HG03378 (cell line): ENCODE data around the gene HEXIM1.
A peak's percentile ranks its signal among the peaks of the same experiment; 100 is the strongest.

ENCODE experiments used
- ATAC-seq: cut with Tn5 transposase; IDR thresholded peaks from one replicate; pipeline ENCODE4 v1.9.1; 2021; ENCODE audit warnings: mild to moderate bottlenecking, moderate library complexity; ENCODE audit not compliant: unreplicated experiment

Gene HEXIM1

DNA sequence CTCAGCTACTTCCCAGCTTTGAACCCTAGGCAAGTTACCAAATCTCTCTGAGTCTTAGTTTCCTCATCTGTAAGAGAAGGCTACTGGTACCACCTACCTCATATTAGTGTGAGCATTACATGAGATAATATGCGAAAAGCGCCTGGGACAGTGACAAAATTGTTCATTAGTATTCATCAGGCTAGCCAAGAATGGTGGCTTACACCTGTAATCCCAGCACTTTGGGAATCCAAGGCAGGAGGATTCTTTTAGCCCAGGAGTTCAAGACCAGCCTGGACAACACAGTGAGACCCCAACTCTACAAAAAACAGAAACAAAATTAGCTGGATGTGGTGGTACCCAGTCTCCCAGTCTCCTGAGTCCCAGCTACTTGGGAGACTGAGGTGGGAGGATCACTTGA is 19.3 kb upstream of the HEXIM1 start:
- no peak for ATAC-seq

DNA sequence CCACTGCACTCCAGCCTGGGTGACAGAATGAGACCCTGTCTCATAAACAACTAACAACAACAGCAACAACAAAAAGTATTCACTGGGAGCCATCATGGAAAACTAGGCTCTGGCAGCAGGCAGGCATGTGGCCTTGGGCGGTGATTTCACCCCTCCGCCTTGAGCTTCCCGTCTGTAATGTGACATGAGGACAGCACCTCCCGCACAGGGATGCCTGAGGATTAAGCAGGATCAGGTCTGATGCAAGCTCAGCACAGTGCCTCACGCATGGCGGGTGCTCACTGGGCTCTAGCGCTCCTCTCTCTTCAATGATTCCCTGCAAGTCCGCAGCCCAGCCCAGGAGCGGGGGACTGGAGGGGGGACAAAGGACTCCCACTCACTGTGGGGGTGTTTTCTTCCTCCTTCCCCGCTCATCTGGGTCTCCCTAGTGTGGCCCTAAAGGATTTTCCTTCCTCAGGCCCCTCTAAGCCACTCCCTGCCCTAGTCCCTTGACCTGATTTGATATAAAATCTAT is 18.8 kb upstream of the HEXIM1 start:
- no peak for ATAC-seq

- no peak for ATAC-seq
These were observed 18.2 kb upstream of the HEXIM1 start for GRCh38 chr17:45129940-45130680.

- no peak for ATAC-seq
These were observed 17.3 kb upstream of the HEXIM1 start for GRCh38 chr17:45130681-45131615.

GRCh38 chr17:45131616-45132319 is 16.5 kb upstream of the HEXIM1 start:
- ATAC-seq: no peak

- ATAC-seq: no peak
These were observed 16.0 kb upstream of the HEXIM1 start, which contains the start of gene PLCD3 for GRCh38 chr17:45132320-45132571. Gene PLCD3 (minus strand): TSS chr17:45132515. CDS start chr17:45132410, 105 bp downstream.

- ATAC-seq: no peak
These were observed 15.5 kb upstream of the HEXIM1 start for GRCh38 chr17:45132572-45133463.

DNA sequence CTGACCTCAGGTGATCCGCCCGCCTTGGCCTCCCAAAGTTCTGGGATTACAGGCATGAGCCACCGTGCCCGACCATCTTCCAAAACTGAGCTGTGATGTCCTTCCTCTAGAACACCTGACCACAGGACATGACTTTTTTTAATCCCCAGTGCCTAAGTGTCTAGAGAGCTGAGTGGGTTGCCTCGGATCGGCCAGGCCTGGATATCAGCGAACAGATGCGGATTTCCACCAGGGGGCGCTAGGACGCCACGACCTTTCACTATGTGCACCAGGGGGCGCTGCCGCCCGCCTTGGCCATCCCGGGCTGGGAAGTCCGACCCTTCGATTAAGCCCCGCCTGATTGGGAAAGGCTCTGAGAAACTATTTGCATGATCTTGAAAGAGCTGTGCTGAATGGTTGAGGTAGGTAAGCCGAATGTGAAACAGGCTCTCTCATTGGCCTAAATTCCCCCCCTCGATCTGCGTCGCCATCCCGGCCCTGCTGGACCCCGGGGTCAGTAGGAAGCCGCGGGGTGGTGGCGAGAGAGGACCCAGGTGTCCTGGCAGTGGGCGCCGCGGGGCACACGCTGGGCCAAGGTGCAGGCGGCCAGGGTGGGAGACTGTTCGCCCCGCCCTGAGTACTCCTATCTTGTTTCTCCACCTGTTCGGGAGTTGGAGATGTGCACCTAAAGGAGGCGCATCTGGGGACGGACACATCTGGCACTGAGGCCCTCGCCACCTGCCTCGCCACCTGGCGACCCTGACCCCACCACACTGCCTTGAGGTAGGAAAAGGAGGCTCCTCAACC is 12.9 kb upstream of the HEXIM1 start, which contains the start of gene ACBD4:
TSS of gene ACBD4 (plus strand) at position 496 of the 786 bp plus-strand sequence. CDS start 458 bp downstream, outside the sequence.
- ATAC-seq: peak; percentile 84

GRCh38 chr17:45135978-45136791 is 12.1 kb upstream of the HEXIM1 start:
- ATAC-seq: no peak

DNA sequence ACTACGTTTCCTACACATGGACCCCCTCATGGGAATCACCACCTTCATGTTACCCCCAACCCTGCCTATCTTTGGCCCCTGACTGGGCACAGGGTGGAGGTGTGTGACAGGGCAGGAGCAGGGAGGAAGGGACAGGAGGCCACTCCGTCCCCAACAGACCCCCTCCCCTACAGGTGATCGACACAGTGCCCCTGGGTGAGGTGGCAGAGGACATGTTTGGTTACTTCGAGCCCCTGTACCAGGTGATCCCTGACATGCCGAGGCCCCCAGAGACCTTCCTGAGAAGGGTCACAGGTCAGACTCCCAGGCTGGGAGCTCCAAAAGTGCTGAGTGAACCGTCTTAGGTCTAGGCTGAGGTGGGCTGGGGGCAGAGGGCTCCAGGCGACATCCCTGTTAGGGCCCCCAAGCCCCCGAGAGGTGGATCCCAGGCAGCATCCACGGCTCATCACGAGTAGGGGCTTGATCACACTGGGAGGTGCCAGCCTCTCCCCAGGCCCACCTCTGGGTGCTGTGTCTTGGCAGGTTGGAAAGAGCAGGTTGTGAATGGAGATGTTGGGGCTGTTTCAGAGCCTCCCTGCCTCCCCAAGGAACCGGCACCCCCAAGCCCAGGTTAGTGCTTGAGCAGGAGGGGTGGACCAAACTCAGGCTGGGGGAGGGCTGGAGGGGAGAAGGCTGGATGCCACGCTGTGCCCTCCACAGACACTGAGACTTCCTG is 11.3 kb upstream of the HEXIM1 start:
- ATAC-seq: no peak

DNA sequence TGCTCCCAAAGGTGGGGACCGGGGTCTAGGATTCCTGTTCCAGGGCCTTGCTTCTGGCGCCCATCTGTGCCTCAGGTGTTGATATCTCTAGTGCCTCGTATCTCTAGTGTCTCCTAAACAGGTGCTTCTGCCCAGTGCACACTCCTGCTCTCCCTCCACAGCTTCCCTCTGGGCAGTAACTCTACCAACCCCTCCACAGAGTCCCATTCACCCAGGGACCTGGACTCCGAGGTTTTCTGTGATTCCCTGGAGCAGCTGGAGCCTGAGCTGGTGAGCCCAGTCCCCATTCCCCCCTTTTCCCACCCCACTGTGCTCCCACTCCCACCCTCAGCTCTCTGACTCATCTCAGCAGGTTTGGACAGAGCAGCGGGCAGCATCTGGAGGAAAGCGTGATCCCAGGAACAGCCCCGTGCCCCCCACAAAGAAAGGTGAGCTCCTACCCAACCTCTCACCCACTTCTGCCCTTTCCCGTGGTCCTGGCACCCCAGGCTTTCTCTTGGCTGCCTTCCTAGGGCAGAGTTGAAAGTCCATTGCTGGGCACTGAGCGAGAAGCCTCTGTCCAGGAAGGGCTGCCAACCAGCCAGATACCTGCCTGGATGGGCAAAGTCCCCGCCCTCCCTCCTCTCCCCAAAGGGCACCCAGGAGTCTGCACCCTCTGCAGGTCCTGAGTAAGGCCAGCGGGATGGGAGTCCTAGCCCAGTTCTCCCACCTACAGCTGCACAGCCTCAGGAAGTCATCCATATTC is 10.5 kb upstream of the HEXIM1 start:
- ATAC-seq: no peak

- no peak for ATAC-seq
These were observed 9.3 kb upstream of the HEXIM1 start for GRCh38 chr17:45138911-45139532.

GRCh38 chr17:45139533-45139920 is 8.7 kb upstream of the HEXIM1 start:
- no peak for ATAC-seq

DNA sequence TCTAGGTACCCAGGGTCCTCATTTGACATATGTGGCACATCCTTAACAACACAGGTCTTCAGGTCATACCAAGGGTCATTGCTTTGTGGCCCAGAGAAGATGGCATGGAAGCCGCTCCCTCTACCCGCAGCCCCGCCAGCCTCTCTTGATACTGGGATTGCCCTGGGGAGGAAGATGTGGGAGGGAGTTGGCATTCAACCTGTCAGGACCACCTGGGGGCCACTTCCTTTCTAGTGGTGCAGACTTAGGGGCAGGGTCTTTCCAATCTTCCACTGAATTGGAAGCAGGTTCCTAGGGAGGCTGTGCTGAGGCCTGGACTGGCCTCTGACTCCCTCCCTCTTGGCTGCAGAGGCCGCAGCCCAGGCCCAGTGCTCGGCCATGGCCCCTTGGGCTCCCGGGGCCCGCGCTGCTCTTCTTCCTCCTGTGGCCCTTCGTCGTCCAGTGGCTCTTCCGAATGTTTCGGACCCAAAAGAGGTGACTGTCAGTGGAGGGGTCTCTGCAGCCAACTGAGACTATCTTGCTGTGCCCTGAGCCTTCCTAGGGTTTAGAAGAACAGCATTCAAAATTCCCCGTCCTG is 5.1 kb upstream of the HEXIM1 start:
- ATAC-seq: no peak

DNA sequence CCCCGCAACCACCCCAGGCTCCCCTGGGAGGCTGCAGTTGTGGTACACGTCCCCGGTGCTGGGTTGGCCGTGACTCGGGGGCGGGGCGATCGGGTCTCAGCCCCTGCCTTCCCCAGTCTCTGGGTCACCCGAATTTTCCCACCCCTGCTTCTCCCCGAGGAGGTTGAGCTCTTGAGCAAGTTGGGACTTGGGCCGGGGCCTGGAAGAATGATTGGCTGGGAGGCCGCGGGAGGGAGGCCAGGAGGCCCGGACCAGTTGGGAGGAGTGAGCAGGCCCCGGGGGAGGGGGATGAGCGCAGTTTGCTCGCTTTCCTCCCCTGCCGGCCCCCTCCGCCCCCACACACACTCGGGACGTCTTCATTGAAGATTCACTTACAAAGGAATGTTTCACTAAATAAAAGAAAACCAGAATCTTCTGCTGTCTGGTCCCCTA is 4.5 kb upstream of the HEXIM1 start:
- no peak for ATAC-seq
